ENCODE data around the gene DCUN1D4. TPM values are rescaled to one million over a fixed set of nuclear protein-coding genes. Genes with fewer than 3 reads are reported as not detected.

The DCUN1D4 gene
- total RNA-seq, 2 donors from 2014 or later = 23.0 to 49.1 TPM

- H3K9me3 ChIP-seq = no peaks in the 10 kb centered on the region
- H3K4me3 ChIP-seq = no peak overlapping the region
- WGBS = 96% methylated on average over 2 of the region's 2 CpGs
- intact Hi-C loops (cut with DNase I) = no loop called here
- DNase-seq (ENCODE audit: low spot score) = no peak
- H3K36me3 ChIP-seq = no peaks in the 10 kb centered on the region
- H3K27ac ChIP-seq = no peak overlapping the region
- peaks cover 3% of the 10 kb centered on the region for H3K27me3 ChIP-seq (replicated peaks; ENCODE audit: insufficient read depth)
- no peaks in the 10 kb centered on the region for H3K4me1 ChIP-seq (replicated peaks)
- TF ChIP-seq POLR2AphosphoS5 (IDR thresholded peaks at IDR 0.05) (no peak), POLR2A (IDR thresholded peaks at IDR 0.05) (no peak), CTCF (IDR thresholded peaks at IDR 0.05) (no peak)
Measured at GRCh38 chr4:51923343-51923742, 80.4 kb downstream of the DCUN1D4 start.

GRCh38 chr4:51925307-51925706, 82.4 kb downstream of the DCUN1D4 start:
- H3K4me1 ChIP-seq (replicated peaks) = no peaks in the 10 kb centered on the region
- no peaks in the 10 kb centered on the region for H3K9me3 ChIP-seq
- H3K27me3 ChIP-seq (replicated peaks; ENCODE audit: insufficient read depth) = peaks cover 3% of the 10 kb centered on the region
- H3K27ac ChIP-seq = no peak overlapping the region
- TF ChIP-seq POLR2AphosphoS5 (IDR thresholded peaks at IDR 0.05) (no peak), POLR2A (IDR thresholded peaks at IDR 0.05) (no peak), CTCF (IDR thresholded peaks at IDR 0.05) (no peak)
- H3K4me3 ChIP-seq = no peak overlapping the region
- intact Hi-C loops (cut with DNase I) = no loop called here
- DNase-seq (ENCODE audit: low spot score) = no peak
- no peaks in the 10 kb centered on the region for H3K36me3 ChIP-seq

DNA sequence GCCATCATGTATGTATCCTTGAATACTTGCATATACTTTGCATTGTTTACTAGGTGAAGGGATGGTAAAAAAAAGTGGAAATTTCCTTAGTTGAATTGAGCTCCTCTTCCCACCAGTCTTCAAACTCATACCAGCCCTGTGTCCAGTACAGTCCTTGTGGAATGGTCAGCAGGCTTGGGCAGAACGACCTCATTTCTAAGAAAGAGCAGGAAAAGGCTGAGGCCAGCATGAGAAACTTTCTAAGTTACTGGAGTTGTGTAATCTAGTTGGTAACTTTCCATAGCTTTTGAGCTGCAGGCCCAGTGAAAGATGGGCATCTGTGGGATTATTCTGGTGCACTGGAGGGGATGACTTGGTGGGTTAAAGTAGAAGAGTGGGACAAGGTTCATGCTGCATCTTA, 87.6 kb downstream of the DCUN1D4 start:
- H3K36me3 ChIP-seq = no peaks in the 10 kb centered on the region
- H3K9me3 ChIP-seq = no peaks in the 10 kb centered on the region
- H3K27me3 ChIP-seq (replicated peaks; ENCODE audit: insufficient read depth) = peaks cover 3% of the 10 kb centered on the region
- TF ChIP-seq POLR2A (IDR thresholded peaks at IDR 0.05) (no peak), POLR2AphosphoS5 (IDR thresholded peaks at IDR 0.05) (no peak), CTCF (IDR thresholded peaks at IDR 0.05) (no peak)
- DNase-seq (ENCODE audit: low spot score) = no peak
- intact Hi-C loops (cut with DNase I) = no loop called here
- H3K4me3 ChIP-seq = no peak overlapping the region
- 94% methylated on average over 1 of the region's 1 CpG for WGBS
- no peaks in the 10 kb centered on the region for H3K4me1 ChIP-seq (replicated peaks)
- no peak overlapping the region for H3K27ac ChIP-seq

DNA sequence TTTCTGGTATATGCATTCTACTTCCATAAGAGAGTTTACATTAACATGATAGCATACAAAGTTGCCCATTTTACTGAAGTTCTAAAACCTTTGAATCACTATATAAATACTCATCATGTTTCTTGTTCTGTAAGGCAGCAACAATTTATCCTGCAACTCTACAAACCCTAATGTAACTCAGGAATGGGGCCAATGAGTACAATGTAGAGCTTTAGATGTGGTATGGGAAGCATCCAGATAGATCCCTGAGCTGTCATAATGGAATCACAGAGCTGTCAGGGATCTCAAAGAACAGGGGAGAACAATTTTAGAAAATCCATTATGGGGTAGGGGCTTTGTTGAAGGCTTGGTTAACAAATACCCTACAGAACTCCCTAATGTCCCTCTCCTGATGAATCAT, 88.5 kb downstream of the DCUN1D4 start:
- H3K4me1 ChIP-seq (replicated peaks) = no peaks in the 10 kb centered on the region
- H3K27ac ChIP-seq = no peak overlapping the region
- H3K9me3 ChIP-seq = no peaks in the 10 kb centered on the region
- peaks cover 3% of the 10 kb centered on the region for H3K27me3 ChIP-seq (replicated peaks; ENCODE audit: insufficient read depth)
- no peak for DNase-seq (ENCODE audit: low spot score)
- no peak overlapping the region for H3K4me3 ChIP-seq
- H3K36me3 ChIP-seq = no peaks in the 10 kb centered on the region
- intact Hi-C loops (cut with DNase I) = no loop called here
- TF ChIP-seq POLR2AphosphoS5 (IDR thresholded peaks at IDR 0.05) (no peak), CTCF (IDR thresholded peaks at IDR 0.05) (no peak), POLR2A (IDR thresholded peaks at IDR 0.05) (no peak)

GRCh38 chr4:51932261-51932660, 89.3 kb downstream of the DCUN1D4 start:
- Histone ChIP-seq H3K27me3 (replicated peaks; ENCODE audit: insufficient read depth) (peaks cover 3% of the 10 kb centered on the region), H3K4me1 (replicated peaks) (no peaks in the 10 kb centered on the region), H3K9me3 (no peaks in the 10 kb centered on the region), H3K36me3 (no peaks in the 10 kb centered on the region), H3K4me3 (no peak overlapping the region), H3K27ac (no peak overlapping the region)
- no peak for TF ChIP-seq CTCF (IDR thresholded peaks at IDR 0.05)
- TF ChIP-seq POLR2A (IDR thresholded peaks at IDR 0.05) = no peak
- no peak for TF ChIP-seq POLR2AphosphoS5 (IDR thresholded peaks at IDR 0.05)
- no peak for DNase-seq (ENCODE audit: low spot score)
- WGBS = 42% methylated on average over 2 of the region's 2 CpGs
- intact Hi-C loops (cut with DNase I) = no loop called here
